HL-60 (cell line): ENCODE results near the gene FNDC5.

Experiments
- DNase-seq, 2 experiments: peaks; one replicate each; pipeline ENCODE4 v3.0.0-alpha.2; 2010 to 2020; ENCODE audit warnings: low read depth in 1 of 2, low spot score in 1 of 2
- H3K27ac ChIP-seq: fragments of 250-450 bp; sonication (Bioruptor Pico); replicated peaks from 2 replicates; pipeline ENCODE4 v1.5.1; 2020; ENCODE audit warnings: mild to moderate bottlenecking, moderate library complexity
- H3K27me3 ChIP-seq: fragments of 250-450 bp; sonication (Bioruptor Pico); 2 replicates; pipeline ENCODE4 v1.5.1; 2021; ENCODE audit warnings: mild to moderate bottlenecking, moderate library complexity; ENCODE audit not compliant: insufficient read depth, poor library complexity, severe bottlenecking
- H3K4me3 ChIP-seq: replicated peaks from 2 replicates; pipeline ENCODE4 v1.5.1; 2011; ENCODE audit warnings: mild to moderate bottlenecking, control low read depth, low read length; ENCODE audit not compliant: insufficient read depth
- GABPA ChIP-seq: IDR thresholded peaks from 2 replicates; pipeline ENCODE4 v1.6.1; 2012; ENCODE audit warnings: low read depth
- POLR2AphosphoS5 ChIP-seq: IDR thresholded peaks from 2 replicates; pipeline ENCODE4 v1.6.1; 2012; ENCODE audit warnings: low read depth
- REST ChIP-seq: IDR thresholded peaks from 2 replicates; pipeline ENCODE4 v1.6.1; 2012; ENCODE audit warnings: low read depth; ENCODE audit not compliant: insufficient replicate concordance
- SPI1 ChIP-seq: IDR thresholded peaks from 2 replicates; pipeline ENCODE4 v1.6.1; 2012; ENCODE audit warnings: low read depth, mild to moderate bottlenecking, borderline replicate concordance
- TF ChIP-seq, protein P1 (sequence below): IDR thresholded peaks from one replicate; pipeline ENCODE4 v1.5.1; 2011; ENCODE audit warnings: low read length, control low read depth, inconsistent platforms; ENCODE audit not compliant: insufficient read depth

FNDC5 gene

GRCh38 chr1:32887623-32888022 is 16.9 kb upstream of the FNDC5 start:
- Histone ChIP-seq H3K27me3 (peaks cover 40% of the 10 kb centered on the region), H3K27ac (no peak overlapping the region), H3K4me3 (no peak overlapping the region)
- no peak for TF ChIP-seq REST
- no peak for TF ChIP-seq POLR2AphosphoS5
- TF ChIP-seq, protein P1, sequence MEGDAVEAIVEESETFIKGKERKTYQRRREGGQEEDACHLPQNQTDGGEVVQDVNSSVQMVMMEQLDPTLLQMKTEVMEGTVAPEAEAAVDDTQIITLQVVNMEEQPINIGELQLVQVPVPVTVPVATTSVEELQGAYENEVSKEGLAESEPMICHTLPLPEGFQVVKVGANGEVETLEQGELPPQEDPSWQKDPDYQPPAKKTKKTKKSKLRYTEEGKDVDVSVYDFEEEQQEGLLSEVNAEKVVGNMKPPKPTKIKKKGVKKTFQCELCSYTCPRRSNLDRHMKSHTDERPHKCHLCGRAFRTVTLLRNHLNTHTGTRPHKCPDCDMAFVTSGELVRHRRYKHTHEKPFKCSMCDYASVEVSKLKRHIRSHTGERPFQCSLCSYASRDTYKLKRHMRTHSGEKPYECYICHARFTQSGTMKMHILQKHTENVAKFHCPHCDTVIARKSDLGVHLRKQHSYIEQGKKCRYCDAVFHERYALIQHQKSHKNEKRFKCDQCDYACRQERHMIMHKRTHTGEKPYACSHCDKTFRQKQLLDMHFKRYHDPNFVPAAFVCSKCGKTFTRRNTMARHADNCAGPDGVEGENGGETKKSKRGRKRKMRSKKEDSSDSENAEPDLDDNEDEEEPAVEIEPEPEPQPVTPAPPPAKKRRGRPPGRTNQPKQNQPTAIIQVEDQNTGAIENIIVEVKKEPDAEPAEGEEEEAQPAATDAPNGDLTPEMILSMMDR: no peak
- TF ChIP-seq GABPA: no peak
- DNase-seq: no peak

DNA sequence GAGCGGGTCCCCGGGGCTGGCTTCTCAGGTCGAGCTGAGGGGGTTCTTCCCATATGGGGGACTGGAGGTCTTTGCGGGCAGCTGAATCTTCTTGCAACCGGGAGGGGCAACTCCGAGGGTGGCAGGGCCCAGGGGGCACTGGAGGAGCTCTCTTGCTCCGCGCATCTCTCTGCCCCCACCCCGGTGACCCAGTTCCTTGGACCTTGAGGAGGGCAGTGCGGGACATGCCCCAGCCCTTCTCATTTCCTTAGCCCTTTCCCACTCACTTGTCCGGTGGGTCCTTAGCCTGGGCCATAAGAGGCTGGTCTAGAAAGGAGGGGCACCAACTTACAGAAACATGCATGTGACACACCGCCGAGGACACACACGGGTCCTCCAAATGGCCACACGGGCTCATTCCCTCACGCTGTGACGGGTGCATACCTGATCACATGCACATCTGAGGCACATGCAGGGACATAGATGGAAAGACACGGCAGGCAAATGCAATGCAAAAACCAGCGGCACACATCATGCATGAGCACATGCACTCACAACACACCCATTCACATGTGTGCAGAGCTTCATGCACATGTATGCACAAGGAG is 16.2 kb upstream of the FNDC5 start:
- TF ChIP-seq POLR2AphosphoS5: no peak
- no peak for TF ChIP-seq SPI1
- TF ChIP-seq REST: no peak
- TF ChIP-seq, protein P1: no peak
- TF ChIP-seq GABPA: no peak
- H3K27ac ChIP-seq: no peak overlapping the region
- DNase-seq: no peak
- no peak overlapping the region for H3K4me3 ChIP-seq
- peaks cover 33% of the 10 kb centered on the region for H3K27me3 ChIP-seq

GRCh38 chr1:32886004-32886827 is 15.5 kb upstream of the FNDC5 start, which contains the start of gene HPCA:
TSS of gene HPCA (plus strand) at chr1:32886491. CDS start at chr1:32888899, 2,408 bp downstream.
- TF ChIP-seq, protein P1: peak; percentile 44
- TF ChIP-seq REST (peak; percentile 98), POLR2AphosphoS5 (no peak), GABPA (no peak), SPI1 (no peak)
- peak in 1 of 2 experiments; percentile 30 for DNase-seq
- Histone ChIP-seq H3K27me3 (peaks cover 27% of the 10 kb centered on the region), H3K4me3 (no peak within 1 kb of the TSS), H3K27ac (no peak within 1 kb of the TSS)
